HEK293 (cell line): ENCODE results near the gene FGD4.

Source experiments
- CTCF ChIA-PET: fragments of 350-600 bp; formaldehyde crosslinking; extraction: SDS; loops from one replicate; lab custom pipeline; 2021; ENCODE audit warnings: antibody characterized with exemption; lab: Yijun Ruan, JAX
- POLR2A ChIA-PET: fragments of 300-600 bp; formaldehyde crosslinking; extraction: SDS; loops from one replicate; lab custom pipeline; 2020; ENCODE audit warnings: antibody characterized with exemption, inconsistent platforms; lab: Yijun Ruan, JAX
- H3K27ac ChIP-seq: fragments of 200-500 bp; sonication (Bioruptor generic); 2 replicates; pipeline ENCODE4 v1.5.1; 2014; ENCODE audit warnings: low read depth, low read length, control low read depth, inconsistent platforms; ENCODE audit errors: extremely low read depth
- H3K36me3 ChIP-seq, 2 experiments: fragments of 200-500 bp in 1 of 2; sonication (Bioruptor generic) in 1 of 2; 1 replicate in 1 of 2; 2 replicates in 1 of 2; pipeline ENCODE4 v1.5.1; 2014 to 2017; ENCODE audit warnings: inconsistent platforms in 2 of 2, low read length in 2 of 2; ENCODE audit not compliant: control insufficient read depth in 2 of 2, insufficient read depth in 1 of 2
- H3K4me1 ChIP-seq: fragments of 200-500 bp; sonication (Bioruptor generic); 2 replicates; pipeline ENCODE4 v1.5.1; 2014; ENCODE audit warnings: mild to moderate bottlenecking, low read length, inconsistent platforms; ENCODE audit not compliant: control insufficient read depth, insufficient read depth
- H3K4me3 ChIP-seq: 2 replicates; pipeline ENCODE4 v1.5.1; 2011; ENCODE audit warnings: low read depth, mild to moderate bottlenecking, control low read depth, low read length, moderate library complexity
- H3K9me3 ChIP-seq: fragments of 200-500 bp; sonication (Bioruptor generic); 2 replicates; pipeline ENCODE4 v1.5.1; 2014; ENCODE audit warnings: low read depth, low read length, inconsistent platforms; ENCODE audit not compliant: control insufficient read depth, insufficient read depth
- BCL6B ChIP-seq: fragments of 450-650 bp; formaldehyde crosslinking; IDR thresholded peaks from 2 replicates; pipeline ENCODE4 v1.5.1; 2017; ENCODE audit warnings: missing biosample characterization, missing genetic modification characterization
- FEZF1 ChIP-seq: fragments of 450-650 bp; formaldehyde crosslinking; IDR thresholded peaks from 2 replicates; pipeline ENCODE4 v1.5.1; 2016; ENCODE audit warnings: missing biosample characterization, missing genetic modification characterization
- HOXC10 ChIP-seq: sonication (generic); formaldehyde crosslinking; IDR thresholded peaks from 2 replicates; pipeline ENCODE4 v1.8.1; 2023; ENCODE audit warnings: mild to moderate bottlenecking, missing genetic modification reagents
- SP3 ChIP-seq: fragments of 450-650 bp; formaldehyde crosslinking; IDR thresholded peaks from 2 replicates; pipeline ENCODE4 v1.5.1; 2016; ENCODE audit warnings: missing biosample characterization, missing genetic modification characterization
- TCF7L2 ChIP-seq: IDR thresholded peaks from 2 replicates; pipeline ENCODE4 v1.6.1; 2011; ENCODE audit warnings: low read depth, mild to moderate bottlenecking, inconsistent platforms, low read length, moderate library complexity, borderline replicate concordance
- WT1 ChIP-seq: fragments of 450-650 bp; formaldehyde crosslinking; IDR thresholded peaks from 2 replicates; pipeline ENCODE4 v1.5.1; 2016; ENCODE audit warnings: missing biosample characterization, missing genetic modification characterization
- ZEB2 ChIP-seq: fragments of 450-650 bp; formaldehyde crosslinking; IDR thresholded peaks from 2 replicates; pipeline ENCODE4 v1.5.1; 2016; ENCODE audit warnings: missing biosample characterization, missing genetic modification characterization
- ZFP37 ChIP-seq: fragments of 450-650 bp; formaldehyde crosslinking; IDR thresholded peaks from 2 replicates; pipeline ENCODE4 v1.5.1; 2016; ENCODE audit warnings: missing biosample characterization, missing genetic modification characterization
- ZNF132 ChIP-seq: fragments of 450-650 bp; formaldehyde crosslinking; IDR thresholded peaks from 2 replicates; pipeline ENCODE4 v1.5.1; 2017; ENCODE audit warnings: missing biosample characterization, missing genetic modification characterization, borderline replicate concordance
- ZNF223 ChIP-seq: fragments of 450-650 bp; formaldehyde crosslinking; IDR thresholded peaks from 2 replicates; pipeline ENCODE4 v1.5.1; 2016; ENCODE audit warnings: missing biosample characterization, missing genetic modification characterization
- ZNF248 ChIP-seq: fragments of 450-650 bp; formaldehyde crosslinking; IDR thresholded peaks from 2 replicates; pipeline ENCODE4 v1.5.1; 2017; ENCODE audit warnings: missing biosample characterization, missing genetic modification characterization
- ZNF280C ChIP-seq: fragments of 450-650 bp; formaldehyde crosslinking; IDR thresholded peaks from 2 replicates; pipeline ENCODE4 v1.5.1; 2016; ENCODE audit warnings: missing biosample characterization, missing genetic modification characterization
- ZNF510 ChIP-seq: fragments of 450-650 bp; formaldehyde crosslinking; IDR thresholded peaks from 2 replicates; pipeline ENCODE4 v1.5.1; 2018; ENCODE audit warnings: mild to moderate bottlenecking, missing genetic modification characterization, missing biosample characterization; ENCODE audit not compliant: insufficient replicate concordance
- ZNF585B ChIP-seq: fragments of 450-650 bp; formaldehyde crosslinking; IDR thresholded peaks from 2 replicates; pipeline ENCODE4 v1.5.1; 2016; ENCODE audit warnings: missing biosample characterization, missing genetic modification characterization
- ZNF600 ChIP-seq: fragments of 450-650 bp; formaldehyde crosslinking; IDR thresholded peaks from 2 replicates; pipeline ENCODE4 v1.5.1; 2016; ENCODE audit warnings: missing biosample characterization, missing genetic modification characterization
- ZNF654 ChIP-seq: fragments of 450-650 bp; formaldehyde crosslinking; IDR thresholded peaks from 2 replicates; pipeline ENCODE4 v1.5.1; 2016; ENCODE audit warnings: low read depth, missing biosample characterization, missing genetic modification characterization
- ZNF768 ChIP-seq: fragments of 450-650 bp; formaldehyde crosslinking; IDR thresholded peaks from 2 replicates; pipeline ENCODE4 v1.5.1; 2018; ENCODE audit warnings: missing biosample characterization, mild to moderate bottlenecking, missing genetic modification characterization
- ZSCAN16 ChIP-seq: fragments of 450-650 bp; formaldehyde crosslinking; IDR thresholded peaks from 2 replicates; pipeline ENCODE4 v1.5.1; 2016; ENCODE audit warnings: missing biosample characterization, missing genetic modification characterization
- ZSCAN18 ChIP-seq: fragments of 450-650 bp; formaldehyde crosslinking; IDR thresholded peaks from 2 replicates; pipeline ENCODE4 v1.5.1; 2016; ENCODE audit warnings: missing biosample characterization, missing genetic modification characterization
- ZSCAN5A ChIP-seq: fragments of 450-650 bp; formaldehyde crosslinking; IDR thresholded peaks from 2 replicates; pipeline ENCODE4 v1.5.1; 2016; ENCODE audit warnings: missing biosample characterization, missing genetic modification characterization

The FGD4 gene

GRCh38 chr12:32476446-32476845 lies 77.1 kb downstream of the FGD4 start:
- POLR2A ChIA-PET: no interaction called here

GRCh38 chr12:32477714-32478113 lies 78.4 kb downstream of the FGD4 start:
- TF ChIP-seq HOXC10 (CRISPR knock-in tag) (no peak), ZNF223 (tag by site-specific recombination) (no peak), TCF7L2 (no peak), ZNF585B (tag by site-specific recombination) (no peak), SP3 (no peak), ZNF510 (tag by site-specific recombination) (no peak), ZNF132 (tag by site-specific recombination) (no peak), FEZF1 (tag by site-specific recombination) (no peak), ZNF600 (tag by site-specific recombination) (no peak), ZSCAN16 (tag by site-specific recombination) (no peak), ZFP37 (tag by site-specific recombination) (no peak), ZEB2 (tag by site-specific recombination) (no peak)
- TF ChIP-seq, all 188 proteins: peak for 0
- POLR2A ChIA-PET: no interaction called here
- CTCF ChIA-PET: interaction anchor here (0.6 to 1.7 kb wide), 3 partner anchors 28 to 182 kb away, joined by 3 to 8 read pairs (median 3); no protein-coding TSS in a partner anchor
- Histone ChIP-seq H3K9me3 (no peaks in the 10 kb centered on the region), H3K36me3 (no peaks in the 10 kb centered on the region), H3K4me1 (no peaks in the 10 kb centered on the region), H3K27ac (no peak overlapping the region), H3K4me3 (no peak overlapping the region)

More at GRCh38 chr12:32476446-32476845, 77.1 kb downstream of the FGD4 start:
- TF ChIP-seq ZNF654 (tag by site-specific recombination) (no peak), WT1 (no peak), ZSCAN18 (tag by site-specific recombination) (no peak), ZNF768 (tag by site-specific recombination) (no peak), BCL6B (tag by site-specific recombination) (no peak), ZNF280C (no peak), ZSCAN5A (tag by site-specific recombination) (no peak), ZNF248 (tag by site-specific recombination) (no peak)
- no peak overlapping the region for H3K27ac ChIP-seq
- H3K4me3 ChIP-seq: no peak overlapping the region
- no peaks in the 10 kb centered on the region for H3K4me1 ChIP-seq
- CTCF ChIA-PET: interaction anchor here (1.7 kb wide), 1 partner anchor 183 kb away, joined by 8 read pairs; no protein-coding TSS in a partner anchor
- no peaks in the 10 kb centered on the region for H3K9me3 ChIP-seq
- no peaks in the 10 kb centered on the region for H3K36me3 ChIP-seq
